ENCODE results near the gene POLR2B.
A peak's percentile ranks its signal among the peaks of the same experiment; 100 is the strongest.

The POLR2B gene

DNA sequence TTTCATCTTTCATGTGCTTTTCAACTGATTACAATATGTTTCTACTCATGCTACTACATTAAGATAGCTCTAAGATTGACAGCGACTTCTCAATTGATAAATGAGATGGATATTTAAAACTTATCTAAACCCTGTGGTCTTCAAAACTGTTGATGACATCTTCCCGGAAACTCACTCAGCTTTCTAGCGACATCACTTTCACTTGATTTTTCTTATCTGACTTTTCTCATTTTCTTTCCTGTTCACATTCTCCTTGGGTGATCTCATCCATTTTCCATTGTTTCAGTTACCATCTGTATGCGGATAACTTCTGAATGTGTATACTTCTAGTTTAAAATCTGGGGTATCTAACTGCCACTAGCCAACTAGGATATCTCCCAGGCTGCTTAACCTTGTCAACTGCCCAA is 3.1 kb downstream of the POLR2B start:
- peak overlapping the region; percentile 96 for H3K4me3 ChIP-seq (ENCODE audit: low read depth, low read length)

DNA sequence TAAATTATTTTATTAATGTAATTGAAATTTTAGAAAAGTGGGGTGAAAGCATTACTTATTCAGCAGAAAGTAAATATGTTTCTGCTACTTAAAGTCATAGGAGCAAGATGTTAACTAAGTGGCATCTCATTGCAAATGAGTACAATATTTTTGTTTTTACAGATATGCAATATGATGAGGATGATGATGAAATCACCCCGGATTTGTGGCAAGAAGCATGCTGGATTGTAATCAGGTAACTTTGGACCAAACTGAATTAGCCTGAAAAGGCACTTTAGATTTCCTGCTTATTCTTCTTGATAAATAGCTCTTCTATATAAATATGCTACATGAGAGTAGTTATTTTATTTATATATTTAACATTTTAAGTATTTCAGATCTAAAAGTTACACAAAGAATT is 7.5 kb downstream of the POLR2B start:
- H3K27me3 ChIP-seq (ENCODE audit: insufficient read depth, low read length): no peaks in the 10 kb centered on the region
- H2AFZ ChIP-seq (ENCODE audit: low read length, unreplicated experiment): no peak overlapping the region
- H3K4me3 ChIP-seq (ENCODE audit: low read depth, low read length): no peak overlapping the region
- H3K79me2 ChIP-seq (ENCODE audit: control insufficient read depth, insufficient read depth, low read length, unreplicated experiment): peaks cover 96% of the 10 kb centered on the region
- peaks cover 42% of the 10 kb centered on the region for H3K36me3 ChIP-seq (ENCODE audit: insufficient read depth, low read length)
- H3K27ac ChIP-seq (ENCODE audit: low read depth, low read length): no peak overlapping the region
- H3K4me1 ChIP-seq (ENCODE audit: control insufficient read depth, insufficient read depth, low read length, unreplicated experiment): peaks cover 24% of the 10 kb centered on the region

More for the DNA sequence above, 3.1 kb downstream of the POLR2B start:
- peak overlapping the region; percentile 70 for H3K27ac ChIP-seq (ENCODE audit: low read depth, low read length)
- peaks cover 22% of the 10 kb centered on the region for H3K4me1 ChIP-seq (ENCODE audit: control insufficient read depth, insufficient read depth, low read length, unreplicated experiment)
- peaks cover 14% of the 10 kb centered on the region for H3K36me3 ChIP-seq (ENCODE audit: insufficient read depth, low read length)
- H2AFZ ChIP-seq (ENCODE audit: low read length, unreplicated experiment): no peak overlapping the region
- no peaks in the 10 kb centered on the region for H3K27me3 ChIP-seq (ENCODE audit: insufficient read depth, low read length)
- peaks cover 85% of the 10 kb centered on the region for H3K79me2 ChIP-seq (ENCODE audit: control insufficient read depth, insufficient read depth, low read length, unreplicated experiment)

DNA sequence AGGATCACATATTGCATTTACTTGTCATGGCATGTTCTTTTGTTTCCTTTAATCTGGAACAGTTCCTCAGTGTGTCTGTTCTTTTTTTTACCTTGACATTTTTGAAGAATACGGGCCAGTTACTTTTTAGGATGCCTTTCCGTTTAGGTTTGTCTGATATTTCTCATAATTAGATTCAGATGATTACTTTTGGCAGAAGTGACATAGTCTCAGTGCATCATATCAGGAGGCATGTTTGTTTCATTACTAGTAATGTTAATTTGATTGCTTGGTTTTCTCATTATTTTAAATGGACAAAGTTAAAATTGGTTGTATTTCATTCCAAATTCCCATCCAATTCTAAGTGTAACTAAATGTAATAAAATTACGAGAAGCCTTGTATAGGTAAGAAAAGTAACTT is 8.3 kb downstream of the POLR2B start:
- H3K27me3 ChIP-seq (ENCODE audit: insufficient read depth, low read length): no peaks in the 10 kb centered on the region
- H3K36me3 ChIP-seq (ENCODE audit: insufficient read depth, low read length): peaks cover 50% of the 10 kb centered on the region
- H3K27ac ChIP-seq (ENCODE audit: low read depth, low read length): no peak overlapping the region
- H3K4me3 ChIP-seq (ENCODE audit: low read depth, low read length): no peak overlapping the region
- H2AFZ ChIP-seq (ENCODE audit: low read length, unreplicated experiment): no peak overlapping the region
- H3K79me2 ChIP-seq (ENCODE audit: control insufficient read depth, insufficient read depth, low read length, unreplicated experiment): peaks cover 96% of the 10 kb centered on the region
- H3K4me1 ChIP-seq (ENCODE audit: control insufficient read depth, insufficient read depth, low read length, unreplicated experiment): peaks cover 17% of the 10 kb centered on the region

DNA sequence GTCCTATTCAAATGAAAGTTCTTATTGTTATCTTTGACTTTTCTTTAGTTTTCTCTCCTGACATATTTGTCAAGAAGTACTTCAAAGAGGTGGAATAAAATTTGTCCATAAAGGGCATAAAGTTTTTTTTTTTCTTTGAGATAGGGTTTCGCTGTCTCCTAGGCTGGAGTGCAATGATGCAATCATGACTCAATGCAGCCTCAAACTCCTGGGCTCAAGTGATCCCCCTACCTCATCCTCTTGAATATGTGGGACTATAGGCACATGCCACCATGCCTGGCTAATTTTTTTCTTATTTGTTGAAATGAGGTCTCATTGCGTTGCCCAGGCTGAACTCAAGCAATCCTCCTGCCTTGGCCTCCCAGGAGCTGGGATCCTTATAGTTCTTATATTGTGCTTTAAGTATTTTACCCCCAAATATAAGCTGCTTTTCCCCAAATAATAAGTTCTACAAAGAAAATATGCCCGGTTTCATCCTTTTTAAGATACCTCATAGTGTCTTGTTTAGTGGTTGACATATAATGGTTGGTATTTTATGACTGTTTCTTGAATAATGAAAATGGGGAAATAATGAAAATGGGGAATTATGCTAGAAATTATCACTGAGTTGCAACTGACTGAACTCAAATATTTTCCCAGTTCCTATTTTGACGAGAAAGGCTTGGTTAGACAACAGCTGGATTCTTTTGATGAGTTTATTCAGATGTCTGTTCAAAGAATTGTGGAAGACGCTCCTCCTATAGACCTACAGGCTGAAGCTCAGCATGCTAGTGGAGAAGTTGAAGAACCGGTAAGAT is 11.6 kb downstream of the POLR2B start:
- peaks cover 17% of the 10 kb centered on the region for H3K4me1 ChIP-seq (ENCODE audit: control insufficient read depth, insufficient read depth, low read length, unreplicated experiment)
- H3K79me2 ChIP-seq (ENCODE audit: control insufficient read depth, insufficient read depth, low read length, unreplicated experiment): peaks cover 80% of the 10 kb centered on the region
- no peaks in the 10 kb centered on the region for H3K27me3 ChIP-seq (ENCODE audit: insufficient read depth, low read length)
- H3K27ac ChIP-seq (ENCODE audit: low read depth, low read length): peak overlapping the region; percentile 32
- no peak overlapping the region for H3K4me3 ChIP-seq (ENCODE audit: low read depth, low read length)
- no peak overlapping the region for H2AFZ ChIP-seq (ENCODE audit: low read length, unreplicated experiment)
- H3K36me3 ChIP-seq (ENCODE audit: insufficient read depth, low read length): peaks cover 64% of the 10 kb centered on the region

DNA sequence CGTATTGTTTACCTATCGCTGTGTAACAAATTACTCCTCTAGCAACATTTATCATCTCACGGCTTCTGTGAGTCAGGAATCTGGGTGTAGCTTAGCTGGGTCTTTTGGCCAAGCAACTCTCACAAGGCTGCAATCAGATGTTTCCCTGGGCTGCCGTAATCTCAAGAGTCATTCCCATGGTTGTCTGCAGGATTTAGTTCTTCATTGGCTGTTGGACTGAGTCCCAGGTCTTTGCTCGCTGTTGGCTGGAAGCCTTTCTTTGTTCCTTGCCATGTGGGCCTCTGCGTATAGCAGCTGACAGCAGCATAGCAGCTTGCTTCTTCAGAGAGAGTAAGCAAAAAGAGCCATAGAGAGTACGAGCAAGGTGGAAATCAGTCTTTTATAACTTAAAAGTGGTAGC is 16.8 kb downstream of the POLR2B start:
- Histone ChIP-seq H3K4me1 (ENCODE audit: control insufficient read depth, insufficient read depth, low read length, unreplicated experiment) (peaks cover 11% of the 10 kb centered on the region), H3K27me3 (ENCODE audit: insufficient read depth, low read length) (no peaks in the 10 kb centered on the region), H3K36me3 (ENCODE audit: insufficient read depth, low read length) (peaks cover 57% of the 10 kb centered on the region), H3K27ac (ENCODE audit: low read depth, low read length) (peak overlapping the region; percentile 79), H3K4me3 (ENCODE audit: low read depth, low read length) (no peak overlapping the region), H3K79me2 (ENCODE audit: control insufficient read depth, insufficient read depth, low read length, unreplicated experiment) (peaks cover 54% of the 10 kb centered on the region), H2AFZ (ENCODE audit: low read length, unreplicated experiment) (no peak overlapping the region)

DNA sequence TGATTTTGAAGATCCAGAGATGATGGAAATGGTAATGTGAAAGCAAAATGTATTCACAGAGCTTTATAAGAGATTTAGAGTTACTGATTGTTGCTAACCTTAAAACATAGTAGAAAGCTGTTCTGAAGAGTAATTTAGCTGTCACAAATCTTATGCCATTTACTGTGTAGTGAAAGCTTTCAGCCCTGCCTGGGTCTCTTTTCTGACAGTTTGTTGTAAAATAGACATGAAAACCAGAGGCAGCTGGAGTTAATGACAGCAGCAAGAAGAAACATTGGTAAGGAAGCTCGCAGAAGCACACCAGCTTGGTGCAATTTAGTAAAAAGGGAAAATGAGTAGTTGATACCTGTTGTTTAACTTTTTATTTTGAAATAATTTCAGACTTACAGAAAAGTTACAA is 21.1 kb downstream of the POLR2B start:
- Histone ChIP-seq H3K27ac (ENCODE audit: low read depth, low read length) (no peak overlapping the region), H2AFZ (ENCODE audit: low read length, unreplicated experiment) (no peak overlapping the region), H3K27me3 (ENCODE audit: insufficient read depth, low read length) (no peaks in the 10 kb centered on the region), H3K79me2 (ENCODE audit: control insufficient read depth, insufficient read depth, low read length, unreplicated experiment) (peaks cover 27% of the 10 kb centered on the region), H3K36me3 (ENCODE audit: insufficient read depth, low read length) (peaks cover 44% of the 10 kb centered on the region), H3K4me1 (ENCODE audit: control insufficient read depth, insufficient read depth, low read length, unreplicated experiment) (peaks cover 11% of the 10 kb centered on the region), H3K4me3 (ENCODE audit: low read depth, low read length) (no peak overlapping the region)

DNA sequence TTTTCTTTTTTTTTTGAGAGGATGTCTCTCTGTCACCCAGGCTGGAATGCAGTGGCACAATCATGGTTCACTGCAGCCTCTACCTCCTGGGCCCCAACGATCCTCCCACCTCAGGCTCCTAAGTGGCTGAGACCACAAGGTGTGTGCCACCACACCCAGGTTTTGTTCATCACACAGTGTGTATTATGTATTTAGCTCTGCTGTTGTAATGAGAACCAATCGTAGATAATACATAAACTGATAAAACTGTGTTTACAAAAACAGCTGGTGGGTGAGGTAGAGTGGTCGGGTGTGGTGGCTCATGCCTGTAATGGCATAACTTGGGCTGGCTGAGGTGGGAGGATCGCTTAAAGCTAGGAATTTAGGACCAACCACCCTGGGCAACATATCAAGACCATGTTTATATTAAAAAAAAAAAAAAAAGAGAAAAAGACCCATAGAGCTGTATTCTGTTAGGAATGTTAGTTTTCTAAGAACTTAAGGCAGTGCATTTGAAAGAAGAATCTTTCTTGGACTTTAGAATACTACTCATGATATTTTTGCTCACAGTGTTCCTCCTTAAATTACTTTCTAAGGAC is 34.9 kb downstream of the POLR2B start:
- no peak overlapping the region for H2AFZ ChIP-seq (ENCODE audit: low read length, unreplicated experiment)
- H3K4me3 ChIP-seq (ENCODE audit: low read depth, low read length): no peak overlapping the region
- no peaks in the 10 kb centered on the region for H3K27me3 ChIP-seq (ENCODE audit: insufficient read depth, low read length)
- H3K27ac ChIP-seq (ENCODE audit: low read depth, low read length): no peak overlapping the region
- H3K79me2 ChIP-seq (ENCODE audit: control insufficient read depth, insufficient read depth, low read length, unreplicated experiment): no peaks in the 10 kb centered on the region
- H3K4me1 ChIP-seq (ENCODE audit: control insufficient read depth, insufficient read depth, low read length, unreplicated experiment): no peaks in the 10 kb centered on the region
- peaks cover 35% of the 10 kb centered on the region for H3K36me3 ChIP-seq (ENCODE audit: insufficient read depth, low read length)

DNA sequence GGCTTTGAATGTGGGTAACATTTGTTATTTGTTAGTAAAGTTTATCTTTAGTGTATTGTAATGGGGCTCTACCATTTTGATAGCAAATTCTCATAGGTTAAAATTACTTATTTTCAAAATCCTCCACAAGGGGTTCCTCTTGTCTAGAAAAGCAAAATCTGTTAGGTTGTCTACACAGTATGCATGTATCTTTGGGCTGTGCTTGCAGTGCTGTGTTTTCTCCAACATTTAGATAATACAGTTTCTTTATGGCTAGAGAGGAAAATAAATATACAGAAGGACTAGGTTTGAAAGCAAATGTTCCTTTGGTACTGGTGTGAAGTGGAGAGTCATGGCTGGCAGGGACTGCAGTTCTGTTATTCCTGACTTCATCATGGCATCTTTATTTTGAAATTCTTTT is 40.3 kb downstream of the POLR2B start:
- H3K27me3 ChIP-seq (ENCODE audit: insufficient read depth, low read length): no peaks in the 10 kb centered on the region
- H2AFZ ChIP-seq (ENCODE audit: low read length, unreplicated experiment): no peak overlapping the region
- peak overlapping the region; percentile 91 for H3K27ac ChIP-seq (ENCODE audit: low read depth, low read length)
- peaks cover 7% of the 10 kb centered on the region for H3K79me2 ChIP-seq (ENCODE audit: control insufficient read depth, insufficient read depth, low read length, unreplicated experiment)
- no peak overlapping the region for H3K4me3 ChIP-seq (ENCODE audit: low read depth, low read length)
- H3K4me1 ChIP-seq (ENCODE audit: control insufficient read depth, insufficient read depth, low read length, unreplicated experiment): peaks cover 48% of the 10 kb centered on the region
- H3K36me3 ChIP-seq (ENCODE audit: insufficient read depth, low read length): peaks cover 37% of the 10 kb centered on the region

DNA sequence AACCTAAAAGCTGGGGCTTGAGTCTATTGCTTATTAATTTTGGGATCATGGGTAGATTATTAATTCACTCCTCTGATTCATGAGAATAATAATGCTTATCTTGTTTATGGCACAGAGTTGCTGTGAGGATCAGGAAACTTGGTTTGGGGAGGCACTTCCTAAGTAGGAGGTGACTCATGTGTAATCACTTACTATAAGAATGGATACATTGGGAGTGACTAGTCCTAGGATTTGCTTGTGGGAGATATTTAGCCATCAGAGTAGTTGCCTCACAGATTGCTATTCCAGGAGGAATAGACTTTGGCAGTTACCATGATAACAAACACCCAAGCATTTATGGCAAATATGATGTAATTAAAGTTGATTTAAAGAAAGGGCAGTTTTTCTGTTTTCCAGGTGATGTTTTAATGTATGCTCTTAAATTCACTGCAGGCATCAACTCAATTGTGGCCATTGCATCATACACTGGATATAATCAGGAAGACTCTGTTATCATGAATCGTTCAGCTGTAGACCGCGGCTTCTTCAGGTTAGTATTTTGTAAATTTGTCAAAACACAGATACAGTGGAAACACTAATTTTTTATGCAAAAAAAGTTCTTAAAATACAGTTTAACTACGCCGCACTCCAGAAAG is 41.9 kb downstream of the POLR2B start:
- Histone ChIP-seq H3K27ac (ENCODE audit: low read depth, low read length) (peak overlapping the region; percentile 91), H2AFZ (ENCODE audit: low read length, unreplicated experiment) (no peak overlapping the region), H3K27me3 (ENCODE audit: insufficient read depth, low read length) (no peaks in the 10 kb centered on the region), H3K36me3 (ENCODE audit: insufficient read depth, low read length) (peaks cover 44% of the 10 kb centered on the region), H3K79me2 (ENCODE audit: control insufficient read depth, insufficient read depth, low read length, unreplicated experiment) (peaks cover 7% of the 10 kb centered on the region), H3K4me3 (ENCODE audit: low read depth, low read length) (no peak overlapping the region), H3K4me1 (ENCODE audit: control insufficient read depth, insufficient read depth, low read length, unreplicated experiment) (peaks cover 48% of the 10 kb centered on the region)

DNA sequence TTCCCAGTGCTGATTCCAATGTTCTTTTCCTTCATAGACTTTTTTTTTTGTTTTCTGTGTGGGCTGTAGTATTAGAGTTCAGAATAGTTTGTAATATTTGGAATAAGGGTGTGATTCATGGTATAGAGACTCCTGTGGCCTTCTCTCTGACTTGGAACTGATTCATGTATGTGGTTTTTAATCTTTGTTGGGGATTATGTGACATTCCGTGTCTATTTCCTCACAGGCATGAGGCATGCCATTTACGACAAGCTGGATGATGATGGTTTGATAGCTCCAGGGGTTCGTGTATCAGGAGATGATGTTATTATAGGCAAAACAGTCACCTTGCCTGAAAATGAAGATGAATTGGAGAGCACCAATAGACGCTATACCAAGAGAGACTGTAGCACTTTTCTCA is 44.4 kb downstream of the POLR2B start:
- H2AFZ ChIP-seq (ENCODE audit: low read length, unreplicated experiment): no peak overlapping the region
- no peak overlapping the region for H3K4me3 ChIP-seq (ENCODE audit: low read depth, low read length)
- peak overlapping the region; percentile 91 for H3K27ac ChIP-seq (ENCODE audit: low read depth, low read length)
- peaks cover 50% of the 10 kb centered on the region for H3K36me3 ChIP-seq (ENCODE audit: insufficient read depth, low read length)
- H3K4me1 ChIP-seq (ENCODE audit: control insufficient read depth, insufficient read depth, low read length, unreplicated experiment): peaks cover 48% of the 10 kb centered on the region
- peaks cover 7% of the 10 kb centered on the region for H3K79me2 ChIP-seq (ENCODE audit: control insufficient read depth, insufficient read depth, low read length, unreplicated experiment)
- no peaks in the 10 kb centered on the region for H3K27me3 ChIP-seq (ENCODE audit: insufficient read depth, low read length)

Measured in ACC112 (cell line).